Ecto neural progenitor cell (in vitro differentiated cells): Measurements from ENCODE around the gene GSTCD.
"Not testable (repeated sequence)": the region's sequence is repeated elsewhere in the genome, so short reads cannot be mapped to it uniquely, and the experiment has no call there.

Experiments used
- DNase-seq: peaks from one replicate; pipeline ENCODE4 v3.0.0-alpha.2; 2018; ENCODE audit warnings: low spot score

The GSTCD gene

DNA sequence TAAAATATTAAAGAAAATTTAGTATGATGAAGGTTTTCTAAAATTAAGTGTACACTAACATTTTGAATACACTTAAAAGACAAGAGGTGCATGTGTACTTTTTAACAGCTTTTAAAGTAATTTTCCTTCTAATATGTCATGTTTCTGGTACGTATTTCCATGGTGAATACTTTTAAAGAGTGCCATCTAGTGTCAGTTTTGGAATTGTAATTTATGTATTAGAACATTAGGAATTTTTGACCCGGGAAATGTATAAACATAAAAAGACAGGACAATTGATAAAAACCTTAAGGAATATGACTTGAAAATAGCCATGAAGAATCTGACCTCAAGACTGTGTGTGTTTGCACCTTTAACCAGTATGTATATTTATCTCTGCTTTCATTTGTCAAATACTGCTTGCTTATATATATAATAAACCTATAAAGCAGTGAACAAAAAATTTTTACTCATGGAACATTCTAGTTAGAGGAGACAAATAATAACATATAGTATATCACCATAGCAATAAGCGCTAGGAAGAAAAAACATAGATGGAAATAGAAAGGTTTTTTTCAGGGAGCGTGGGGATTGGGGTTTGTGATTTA is 7.2 kb downstream of the GSTCD start:
- DNase-seq: no peak

DNA sequence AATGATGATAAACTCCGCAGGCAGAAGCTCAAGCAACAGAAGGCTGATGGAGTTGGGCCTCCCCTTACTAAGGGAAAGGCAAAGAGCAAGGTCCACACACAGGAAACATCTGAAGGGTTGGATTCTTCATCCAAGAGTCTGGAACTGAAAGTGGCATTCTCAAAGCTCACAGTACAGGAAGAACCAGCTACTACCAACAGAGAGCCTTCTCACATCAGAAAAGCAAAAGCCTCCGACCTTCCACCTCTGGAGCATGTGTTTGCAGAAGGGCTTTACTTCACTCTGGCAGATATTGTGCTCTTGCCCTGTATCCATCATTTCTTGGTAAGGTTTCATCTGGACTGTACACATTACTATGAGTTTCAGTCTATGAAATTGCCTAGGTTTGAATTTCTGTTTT is 10.6 kb downstream of the GSTCD start:
- no peak for DNase-seq

DNA sequence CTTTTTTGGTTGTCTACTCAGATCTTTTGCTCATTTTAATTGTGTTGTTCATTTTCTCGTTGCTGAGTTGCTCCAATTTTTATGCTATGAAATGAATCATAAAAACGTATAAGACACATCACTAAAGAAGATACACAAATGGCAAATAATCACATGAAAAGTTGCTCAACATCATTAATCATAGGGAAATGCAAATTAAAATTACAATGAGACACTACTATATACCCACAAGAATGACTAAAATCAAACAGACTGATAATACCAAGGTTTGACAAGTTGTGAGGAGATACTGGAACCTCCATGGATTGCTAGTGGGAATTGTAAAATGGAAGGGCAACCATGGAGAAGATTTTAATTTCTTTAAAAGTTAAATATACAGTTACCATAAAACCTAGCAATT is 17.0 kb downstream of the GSTCD start:
- DNase-seq: no peak

DNA sequence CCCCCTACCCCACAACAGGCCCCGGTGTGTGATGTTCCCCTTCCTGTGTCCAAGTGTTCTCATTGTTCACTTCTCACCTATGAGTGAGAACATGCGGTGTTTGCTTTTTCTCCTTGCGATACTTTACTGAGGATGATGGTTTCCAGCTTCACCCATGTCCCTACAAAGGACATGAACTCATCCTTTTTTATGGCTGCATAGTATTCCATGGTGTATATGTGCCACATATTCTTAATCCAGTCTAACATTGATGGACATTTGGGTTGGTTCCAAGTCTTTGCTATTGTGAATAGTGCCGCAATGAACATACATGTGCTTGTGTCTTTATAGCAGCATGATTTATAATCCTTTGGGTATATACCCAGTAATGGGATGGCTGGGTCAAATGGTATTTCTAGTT is 21.3 kb downstream of the GSTCD start:
- DNase-seq: not testable (repeated sequence)

DNA sequence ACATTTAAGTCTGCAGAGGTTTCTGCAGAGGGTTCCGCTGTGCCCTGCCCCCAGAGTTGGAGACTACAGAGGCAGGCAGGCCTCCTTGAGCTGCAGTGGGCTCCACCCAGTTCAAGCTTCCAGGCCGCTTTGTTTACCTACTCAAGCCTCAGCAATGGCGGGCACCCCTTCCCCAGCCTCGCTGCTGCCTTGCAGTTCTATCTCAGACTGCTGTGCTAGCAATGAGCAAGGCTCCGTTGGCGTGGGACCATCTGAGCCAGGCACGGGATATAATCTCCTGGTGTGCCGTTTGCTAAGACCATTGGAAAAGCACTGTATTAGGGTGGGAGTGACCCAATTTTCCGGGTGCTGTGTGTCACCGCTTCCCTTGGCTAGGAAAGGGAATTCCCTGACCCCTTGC is 26.6 kb downstream of the GSTCD start:
- DNase-seq: not testable (repeated sequence)

DNA sequence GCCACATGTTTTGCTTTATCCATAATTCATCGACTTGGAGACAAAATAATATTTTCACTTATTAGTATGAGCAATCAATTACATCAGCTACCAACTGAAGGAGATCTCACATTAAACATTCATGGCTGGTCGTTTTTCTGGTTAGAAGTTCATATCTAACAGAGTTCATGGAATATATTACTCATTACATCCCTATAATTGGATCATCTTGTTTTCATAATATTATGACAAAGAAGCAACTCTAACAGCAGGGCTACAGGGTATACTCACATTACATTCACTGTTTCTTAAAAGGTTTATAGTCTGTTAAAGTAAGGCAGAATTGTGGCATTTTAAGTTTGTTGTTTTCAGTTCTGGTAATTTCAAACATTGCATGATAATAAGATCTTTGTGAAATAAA is 33.0 kb downstream of the GSTCD start:
- DNase-seq: no peak

DNA sequence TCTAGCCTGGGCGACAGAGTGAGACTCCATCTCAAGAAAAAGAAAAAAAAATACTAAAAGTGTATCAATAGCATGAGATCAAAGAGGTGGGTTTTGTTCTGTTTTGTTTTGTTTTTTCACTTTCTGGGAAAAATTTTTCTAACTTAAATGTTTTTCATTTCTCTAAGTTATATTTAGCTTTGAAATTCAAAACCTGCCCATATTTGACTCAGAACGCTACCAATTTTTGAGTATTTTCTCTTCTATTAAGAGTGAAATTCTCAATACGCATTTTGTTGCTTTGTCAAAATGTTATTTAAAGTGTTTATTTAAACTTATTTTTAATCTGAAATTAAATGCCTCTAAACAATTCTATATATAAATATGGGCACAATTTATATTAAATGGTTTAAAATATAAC is 39.6 kb downstream of the GSTCD start:
- DNase-seq: no peak

DNA sequence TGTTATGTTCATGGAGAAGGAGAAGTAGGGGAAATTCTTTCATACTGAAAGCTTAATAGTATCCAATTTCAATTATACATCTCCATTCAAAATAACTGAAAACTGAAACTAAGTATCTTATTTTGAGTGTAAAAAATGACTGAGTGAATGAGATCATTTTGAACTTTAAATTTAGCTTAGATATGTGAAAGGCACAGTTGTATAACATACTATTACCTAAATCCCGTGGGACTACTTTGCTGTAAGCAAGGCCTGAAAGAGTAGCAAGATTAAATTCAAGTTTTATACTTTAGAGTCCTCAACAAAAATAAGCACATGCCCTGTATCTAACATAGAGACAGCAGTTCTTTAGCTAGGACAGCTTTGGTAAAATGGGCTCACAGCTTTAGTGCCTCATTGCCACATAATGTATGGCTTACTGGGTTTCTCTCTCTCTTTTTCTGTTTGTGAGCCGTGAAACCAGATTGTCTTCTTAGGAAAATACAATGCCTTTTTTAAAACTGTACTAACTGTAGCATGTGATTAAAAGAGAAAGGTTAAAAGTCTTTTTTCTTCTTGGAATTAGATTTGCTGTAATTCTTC is 43.2 kb downstream of the GSTCD start:
- DNase-seq: no peak

DNA sequence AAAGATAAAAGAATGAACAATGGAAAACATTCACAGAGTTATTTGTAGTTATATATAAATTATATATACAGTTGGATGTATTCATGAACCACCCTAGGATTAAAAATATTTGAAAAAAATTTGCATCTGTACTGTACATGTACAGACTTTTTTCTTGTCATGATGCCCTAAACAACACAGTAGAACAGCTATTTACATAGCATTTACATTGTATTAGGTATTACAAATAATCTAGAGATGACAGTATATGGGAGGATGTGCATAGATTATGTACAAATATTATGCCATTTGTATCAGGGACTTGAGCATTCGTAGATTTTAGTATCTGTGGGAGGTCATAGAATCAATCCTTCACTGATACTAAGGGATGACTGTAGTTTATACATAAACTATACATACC is 44.8 kb downstream of the GSTCD start:
- no peak for DNase-seq

DNA sequence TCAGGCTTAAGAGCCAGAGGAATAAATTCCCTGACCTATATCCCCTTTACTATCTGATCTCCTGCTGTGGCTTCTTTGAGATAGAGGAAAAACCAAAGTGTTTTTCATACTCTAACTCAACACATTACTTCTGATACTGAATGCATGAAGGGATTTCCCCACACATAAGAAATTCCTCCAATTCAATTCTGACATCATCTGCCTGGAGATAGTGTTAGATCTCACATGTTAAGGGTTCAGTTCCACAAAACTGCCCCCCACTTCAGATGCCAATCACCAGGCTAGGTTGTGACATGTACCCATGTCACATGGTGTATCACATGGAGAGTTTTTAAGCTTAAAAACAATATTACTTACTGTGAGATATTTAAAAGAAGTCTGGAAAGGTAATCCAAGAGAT is 46.8 kb downstream of the GSTCD start:
- DNase-seq: no peak

DNA sequence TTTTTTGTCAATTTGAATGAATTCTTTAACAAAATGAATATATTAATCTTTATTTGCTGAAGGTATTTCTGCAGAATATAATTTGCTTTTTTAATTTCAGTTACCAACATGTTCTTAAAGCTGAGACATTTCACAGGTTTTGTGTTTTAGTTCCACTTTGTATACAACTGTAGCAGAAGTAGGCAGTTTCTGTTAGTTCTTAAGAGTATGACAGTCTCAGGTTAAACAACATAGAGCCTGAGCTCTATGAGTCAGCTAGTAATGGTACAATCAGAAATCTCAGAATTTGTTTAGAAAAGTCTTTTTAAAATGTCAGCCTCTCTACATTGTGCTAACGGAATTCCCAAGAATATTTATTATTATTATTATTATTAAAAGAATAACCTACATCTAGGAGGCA is 50.4 kb downstream of the GSTCD start:
- DNase-seq: no peak

DNA sequence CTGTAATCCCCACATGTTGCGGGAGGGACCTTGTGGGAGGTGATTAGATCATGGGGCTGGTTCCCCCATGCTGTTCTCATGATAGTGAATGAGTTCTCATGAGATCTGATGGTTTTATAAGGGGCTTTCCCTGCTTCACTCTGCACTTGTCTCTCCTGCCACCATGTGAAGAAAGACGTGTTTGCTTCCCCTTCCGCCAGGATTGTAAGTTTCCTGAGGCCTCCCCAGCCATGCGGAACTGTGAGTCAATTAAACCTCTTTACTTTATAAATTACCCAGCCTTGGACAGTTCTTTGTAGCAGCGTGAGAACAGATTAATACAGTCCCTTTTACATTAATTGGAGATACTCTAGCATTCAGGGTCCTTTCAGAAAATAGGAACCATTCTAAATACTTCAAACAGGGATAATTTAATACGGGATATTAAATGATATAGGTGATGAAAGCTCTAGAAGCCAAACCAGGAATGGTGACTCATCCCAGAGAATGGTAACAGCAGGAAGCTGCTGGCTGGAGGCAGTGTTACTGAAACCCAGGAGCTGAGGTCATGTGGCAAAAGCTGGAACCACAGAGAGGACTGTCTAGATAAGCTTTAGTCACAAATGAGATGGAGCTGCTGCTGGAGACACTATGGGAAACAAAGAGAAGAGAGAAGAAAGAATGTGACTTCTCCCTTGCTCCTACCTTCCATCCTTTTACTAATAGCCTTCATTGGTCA is 57.3 kb downstream of the GSTCD start:
- DNase-seq: no peak

DNA sequence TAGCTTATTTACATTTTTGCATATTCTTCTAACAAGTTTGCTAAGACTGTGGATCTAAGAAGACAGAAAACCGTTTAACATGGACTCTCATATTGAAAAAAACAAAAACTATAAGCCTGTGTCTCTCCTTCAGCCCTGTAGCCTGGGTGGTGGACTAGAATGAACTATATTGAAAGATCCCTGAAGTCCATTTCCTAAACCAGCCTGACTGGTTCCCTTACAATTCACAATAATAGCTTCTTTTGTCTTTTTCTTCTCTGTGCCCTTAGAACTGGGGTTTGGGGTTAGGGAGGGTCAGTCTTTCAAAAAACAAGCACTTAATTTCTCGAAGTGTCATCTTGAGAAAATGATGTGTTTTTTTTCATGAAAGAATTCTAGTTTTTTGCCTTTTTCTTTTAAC is 59.0 kb downstream of the GSTCD start:
- DNase-seq: no peak

DNA sequence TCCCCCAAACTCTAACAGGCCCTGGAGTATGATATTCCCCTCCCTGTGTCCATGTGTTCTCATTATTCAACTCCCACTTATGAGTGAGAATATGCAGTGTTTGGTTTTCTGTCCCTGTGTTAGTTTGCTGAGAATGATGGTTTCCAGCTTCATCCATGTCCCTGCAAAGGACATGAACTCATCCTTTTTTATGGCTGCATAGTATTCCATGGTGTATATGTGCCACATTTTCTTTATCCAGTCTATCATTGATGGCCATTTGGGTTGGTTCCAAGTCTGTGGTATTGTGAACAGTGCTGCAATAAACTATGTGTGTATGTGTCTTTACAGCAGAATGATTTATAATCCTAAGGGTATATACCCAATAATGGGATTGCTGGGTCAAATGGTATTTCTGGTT is 61.9 kb downstream of the GSTCD start:
- not testable (repeated sequence) for DNase-seq

DNA sequence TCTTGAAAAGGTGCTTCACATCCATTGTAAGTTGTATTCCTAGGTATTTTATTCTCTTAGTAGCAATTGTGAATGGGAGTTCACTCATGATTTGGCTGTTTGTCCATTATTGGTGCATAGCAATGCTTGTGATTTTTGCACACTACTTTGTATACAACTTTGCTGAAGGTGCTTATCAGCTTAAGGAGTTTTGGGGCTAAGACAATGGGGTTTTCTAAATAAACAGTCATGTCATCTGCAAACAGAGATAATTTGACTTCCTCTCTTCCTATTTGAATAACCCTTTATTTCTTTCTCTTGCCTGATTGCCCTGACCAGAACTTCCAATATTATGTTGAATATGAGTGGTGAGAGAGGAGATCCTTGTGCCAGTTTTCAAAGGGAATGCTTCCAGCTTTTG is 63.5 kb downstream of the GSTCD start:
- DNase-seq: not testable (repeated sequence)

DNA sequence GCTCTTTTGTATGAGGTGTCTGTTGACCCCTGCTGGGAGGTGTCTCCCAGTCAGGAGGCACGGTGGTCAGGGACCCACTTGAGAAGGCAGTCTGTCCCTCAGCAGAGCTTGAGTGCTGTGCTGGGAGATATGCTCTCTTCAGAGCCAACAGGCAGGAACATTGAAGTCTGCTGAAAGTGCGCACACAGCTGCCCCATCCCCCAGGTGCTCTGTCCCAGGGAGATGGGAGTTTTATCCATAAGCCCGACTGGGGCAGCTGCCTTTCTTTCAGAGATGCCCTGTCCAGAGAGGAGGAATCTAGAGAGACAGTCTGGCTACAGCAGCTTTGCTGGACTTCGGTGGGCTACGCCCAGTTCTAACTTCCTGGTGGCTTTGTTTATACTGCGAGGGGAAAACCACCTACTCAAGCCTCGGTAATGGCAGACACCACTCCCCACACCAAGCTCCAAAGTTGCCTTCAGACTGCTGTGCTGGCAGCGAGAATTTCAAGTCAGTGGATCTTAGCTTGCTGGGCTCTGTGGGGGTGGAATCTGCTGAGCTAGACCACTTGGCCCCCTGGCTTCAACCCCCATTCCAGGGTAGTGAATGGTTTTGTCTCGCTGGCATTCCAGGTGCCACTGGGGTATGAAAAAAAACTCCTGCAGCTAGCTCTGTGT is 67.3 kb downstream of the GSTCD start:
- not testable (repeated sequence) for DNase-seq

DNA sequence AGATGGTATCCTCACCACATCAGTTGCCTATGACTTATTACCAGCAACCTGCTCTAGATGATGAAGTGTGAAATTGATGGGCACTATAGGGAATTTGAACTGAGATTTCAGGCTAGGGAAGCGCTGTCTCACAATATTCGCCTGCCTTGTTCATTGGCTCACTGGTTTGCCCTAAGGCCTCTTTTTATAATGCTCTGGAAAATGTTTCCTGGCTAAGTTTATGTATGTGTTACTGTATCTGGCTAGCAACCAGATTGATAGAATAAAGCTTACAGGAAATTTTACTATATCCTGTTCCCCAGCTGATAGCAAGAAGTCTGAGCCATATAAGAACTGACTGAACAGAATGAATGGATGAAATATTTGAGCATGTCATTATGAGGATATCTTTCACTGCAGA is 71.6 kb downstream of the GSTCD start:
- no peak for DNase-seq

DNA sequence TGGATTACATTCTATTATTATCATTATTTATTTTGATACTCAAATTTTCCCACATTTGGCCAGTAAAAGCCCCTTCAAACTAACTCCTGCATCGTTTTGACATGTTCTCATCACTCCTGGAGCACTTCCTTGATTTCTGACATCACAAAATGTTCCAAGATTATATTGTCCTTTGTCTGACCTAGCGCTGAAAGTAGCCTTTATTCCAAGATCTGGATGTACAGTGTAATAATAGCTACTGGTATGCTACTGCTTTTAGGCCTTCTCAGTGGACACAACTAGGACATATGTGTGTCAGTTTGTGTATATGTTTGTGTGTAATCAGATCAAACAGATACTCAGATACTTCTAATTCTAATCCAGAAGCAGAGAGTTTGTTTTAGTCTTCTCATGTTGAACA is 76.2 kb downstream of the GSTCD start:
- no peak for DNase-seq

DNA sequence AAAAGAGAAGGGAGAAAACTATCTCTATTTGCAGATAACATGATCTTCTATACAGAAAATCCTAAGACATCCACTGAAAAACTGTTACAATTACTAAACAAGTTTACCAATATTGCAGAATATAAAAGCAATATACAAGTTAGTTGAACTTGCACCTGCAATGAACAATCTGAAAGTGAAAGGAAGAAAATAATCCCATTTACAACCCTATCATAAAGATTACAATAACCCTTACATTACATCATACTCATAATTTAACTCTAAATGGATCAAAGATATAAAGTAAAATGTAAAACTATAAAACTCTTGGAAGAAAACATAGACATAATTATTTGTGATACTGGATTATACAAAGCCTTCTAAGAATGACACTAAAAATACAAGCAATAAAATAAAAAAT is 77.2 kb downstream of the GSTCD start:
- no peak for DNase-seq

DNA sequence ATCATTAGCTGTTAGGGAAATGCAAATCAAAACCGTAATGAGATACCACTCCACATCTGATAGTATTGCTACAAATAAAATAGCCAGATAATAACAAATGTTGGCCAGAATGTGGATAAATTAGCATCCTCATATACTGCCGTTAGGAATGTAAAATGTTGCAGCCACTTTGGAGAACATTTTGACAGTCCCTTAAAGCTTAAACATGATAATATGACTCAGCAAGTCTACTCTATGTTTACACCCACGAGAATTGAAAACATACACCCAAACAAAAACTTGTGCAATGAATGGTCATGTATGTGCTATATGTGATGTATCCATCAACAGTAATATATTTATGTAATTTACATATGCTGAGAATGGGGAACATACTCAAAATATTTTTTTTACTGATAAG is 78.2 kb downstream of the GSTCD start:
- DNase-seq: no peak

DNA sequence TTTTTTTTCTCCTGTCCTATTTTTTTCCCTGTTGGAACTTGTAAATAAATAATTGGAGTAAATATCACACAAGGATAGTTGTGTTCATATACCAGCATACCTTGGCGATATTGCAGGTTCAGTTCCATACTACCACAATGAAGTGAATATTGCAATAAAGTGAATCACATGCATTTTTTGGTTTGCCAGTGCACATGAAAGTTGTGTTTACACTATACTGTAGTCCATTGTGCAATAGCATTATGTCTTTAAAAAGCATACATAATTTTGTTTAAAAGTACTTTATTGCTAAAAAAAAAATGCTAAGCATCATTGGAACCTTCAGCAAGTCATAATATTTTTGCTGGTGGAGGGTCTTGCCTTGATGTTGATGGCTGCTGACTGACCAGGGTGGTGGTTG is 88.6 kb downstream of the GSTCD start:
- DNase-seq: no peak

DNA sequence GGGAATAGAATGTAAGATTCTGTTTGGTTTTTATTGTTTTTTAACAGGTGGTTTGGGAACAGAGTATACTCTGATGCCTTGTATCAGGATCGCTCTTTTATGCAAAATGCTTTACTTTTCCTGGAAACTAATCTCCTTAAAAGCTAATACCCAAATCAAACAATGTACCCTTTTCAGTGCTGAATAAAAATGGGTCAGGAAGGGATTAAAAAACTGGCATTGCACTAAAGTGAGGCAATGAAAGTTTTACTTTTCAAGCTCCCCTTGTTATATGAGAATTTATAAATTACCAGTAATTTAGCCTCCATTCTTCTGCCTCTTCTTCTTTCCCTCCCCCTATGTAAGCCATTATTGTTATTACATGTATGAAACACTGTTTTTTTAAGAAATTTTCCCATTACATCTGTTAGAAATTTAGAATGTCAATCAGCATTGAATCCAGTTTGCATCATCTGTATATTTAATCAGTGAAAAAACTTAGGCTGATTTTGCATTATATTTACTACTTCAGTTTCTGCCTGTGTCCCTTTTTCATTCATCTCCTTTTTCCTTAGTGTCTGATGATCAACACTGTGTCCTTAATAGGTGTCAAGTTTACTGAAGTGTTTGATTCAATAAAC is 97.0 kb downstream of the GSTCD start:
- DNase-seq: no peak

DNA sequence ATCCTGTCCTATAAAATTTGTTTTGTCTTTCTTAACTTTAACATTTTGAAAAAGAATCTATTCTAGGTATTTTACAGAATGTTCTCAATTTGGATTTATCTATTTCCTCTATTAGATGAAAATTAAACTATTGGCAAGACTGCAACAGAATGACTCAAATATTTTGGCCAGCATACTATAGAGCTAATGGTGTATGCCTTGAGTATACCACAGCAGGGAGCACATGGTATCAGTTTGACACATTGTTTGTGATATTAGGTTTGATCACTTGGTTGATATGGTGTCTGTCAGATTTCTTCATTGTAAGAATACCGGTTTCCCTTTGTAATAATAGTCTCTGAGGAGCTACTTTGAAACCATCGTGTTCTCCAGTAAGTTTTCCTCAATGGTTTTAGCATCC is 98.9 kb downstream of the GSTCD start:
- no peak for DNase-seq
